Endothelial cell (in vitro differentiated cells): ENCODE data around the gene UBE3B. TPM values are rescaled to one million over a fixed set of nuclear protein-coding genes. Genes with fewer than 3 reads are reported as not detected.

Source experiments
- DNase-seq: peaks from one replicate; pipeline ENCODE4 v3.0.0; 2021; ENCODE audit warnings: low spot score
- H3K27ac Mint-ChIP-seq: one replicate; pipeline ENCODE4 v1.8.0; 2021; ENCODE audit warnings: mixed read lengths, inconsistent platforms; ENCODE audit not compliant: unreplicated experiment
- H3K27me3 Mint-ChIP-seq: one replicate; pipeline ENCODE4 v1.8.0; 2021; ENCODE audit warnings: mild to moderate bottlenecking, moderate library complexity, mixed read lengths, inconsistent platforms; ENCODE audit not compliant: unreplicated experiment
- H3K36me3 Mint-ChIP-seq: one replicate; pipeline ENCODE4 v1.8.0; 2021; ENCODE audit warnings: mild to moderate bottlenecking, low read depth, mixed read lengths, inconsistent platforms; ENCODE audit not compliant: unreplicated experiment
- H3K4me1 Mint-ChIP-seq: one replicate; pipeline ENCODE4 v1.8.0; 2021; ENCODE audit warnings: mild to moderate bottlenecking, mixed read lengths, inconsistent platforms; ENCODE audit not compliant: unreplicated experiment
- H3K4me3 Mint-ChIP-seq: one replicate; pipeline ENCODE4 v1.8.0; 2021; ENCODE audit warnings: mild to moderate bottlenecking, mixed read lengths, inconsistent platforms; ENCODE audit not compliant: unreplicated experiment
- H3K9me3 Mint-ChIP-seq: one replicate; pipeline ENCODE4 v1.8.0; 2021; ENCODE audit warnings: mixed read lengths, inconsistent platforms; ENCODE audit not compliant: unreplicated experiment
- CTCF ChIP-seq: fragments of 200-600 bp; sonication (generic); IDR thresholded peaks from one replicate; pipeline ENCODE4 v1.5.0; 2021; ENCODE audit warnings: antibody characterized with exemption; ENCODE audit not compliant: unreplicated experiment
- total RNA-seq: library from RNA; stranded (reverse); fragmentation: NEBNext Ultra II Directional; extraction: Animal tissue kit (Norgen Biotek cat#: 25700); gene quantifications from one replicate; pipeline ENCODE4 v1.2.1, GENCODE V29; 2021; ENCODE audit not compliant: unreplicated experiment

Gene UBE3B
- total RNA-seq, 1 donor from 2014 or later, result 44.3 TPM

GRCh38 chr12:109541413-109541726 is 63.9 kb downstream of the UBE3B start:
- no peak for DNase-seq
- no peak overlapping the region for H3K27ac Mint-ChIP-seq
- H3K4me3 Mint-ChIP-seq, result no peak overlapping the region
- peaks cover 3% of the 10 kb centered on the region for H3K27me3 Mint-ChIP-seq
- H3K36me3 Mint-ChIP-seq, result no peaks in the 10 kb centered on the region
- TF ChIP-seq CTCF, result no peak
- no peaks in the 10 kb centered on the region for H3K9me3 Mint-ChIP-seq
- peaks cover 6% of the 10 kb centered on the region for H3K4me1 Mint-ChIP-seq

- no peak for DNase-seq
- peaks cover 3% of the 10 kb centered on the region for H3K27me3 Mint-ChIP-seq
- H3K27ac Mint-ChIP-seq, result no peak overlapping the region
- no peaks in the 10 kb centered on the region for H3K36me3 Mint-ChIP-seq
- H3K4me3 Mint-ChIP-seq, result no peak overlapping the region
- TF ChIP-seq CTCF, result no peak
- H3K9me3 Mint-ChIP-seq, result no peaks in the 10 kb centered on the region
- H3K4me1 Mint-ChIP-seq, result peaks cover 6% of the 10 kb centered on the region
These were observed 64.6 kb downstream of the UBE3B start for GRCh38 chr12:109542014-109542413.

- DNase-seq, result no peak
- TF ChIP-seq CTCF, result no peak
- Mint-ChIP-seq H3K36me3 (no peaks in the 10 kb centered on the region), H3K4me3 (no peak overlapping the region), H3K9me3 (no peaks in the 10 kb centered on the region), H3K27me3 (peaks cover 5% of the 10 kb centered on the region), H3K27ac (no peak overlapping the region), H3K4me1 (peaks cover 6% of the 10 kb centered on the region)
These were observed 65.4 kb downstream of the UBE3B start for GRCh38 chr12:109542876-109543275.

GRCh38 chr12:109544955-109545531 is 67.6 kb downstream of the UBE3B start:
- H3K4me1 Mint-ChIP-seq, result peaks cover 13% of the 10 kb centered on the region
- no peak for TF ChIP-seq CTCF
- no peaks in the 10 kb centered on the region for H3K9me3 Mint-ChIP-seq
- H3K27ac Mint-ChIP-seq, result no peak overlapping the region
- no peaks in the 10 kb centered on the region for H3K36me3 Mint-ChIP-seq
- peaks cover 5% of the 10 kb centered on the region for H3K27me3 Mint-ChIP-seq
- DNase-seq, result no peak
- no peak overlapping the region for H3K4me3 Mint-ChIP-seq

GRCh38 chr12:109545826-109546225 is 68.4 kb downstream of the UBE3B start:
- no peaks in the 10 kb centered on the region for H3K9me3 Mint-ChIP-seq

More at GRCh38 chr12:109545826-109546225, 68.4 kb downstream of the UBE3B start:
- Mint-ChIP-seq H3K27me3 (peaks cover 5% of the 10 kb centered on the region), H3K4me1 (peaks cover 13% of the 10 kb centered on the region), H3K27ac (no peak overlapping the region), H3K36me3 (no peaks in the 10 kb centered on the region), H3K4me3 (no peak overlapping the region)
- no peak for DNase-seq
- TF ChIP-seq CTCF, result no peak
